NT2/D1 (cell line): ENCODE results near the gene LGALS12.
"Not testable (repeated sequence)": the region's sequence is repeated elsewhere in the genome, so short reads cannot be mapped to it uniquely, and the experiment has no call there.

Source experiments
- DNase-seq: peaks from one replicate; pipeline ENCODE4 v3.0.0-alpha.2; 2011; ENCODE audit warnings: low read depth, low spot score
- H3K27me3 ChIP-seq: 2 replicates; pipeline ENCODE4 v1.6.0; 2011; ENCODE audit warnings: mild to moderate bottlenecking; ENCODE audit not compliant: insufficient read length, insufficient read depth
- H3K36me3 ChIP-seq: 2 replicates; pipeline ENCODE4 v1.6.1; 2011; ENCODE audit warnings: mild to moderate bottlenecking, low read length, mixed read lengths; ENCODE audit not compliant: insufficient read depth, insufficient read length
- H3K4me1 ChIP-seq: 2 replicates; pipeline ENCODE4 v1.5.1; 2011; ENCODE audit not compliant: insufficient read depth, insufficient read length
- H3K4me3 ChIP-seq: 2 replicates; pipeline ENCODE4 v1.5.1; 2011; ENCODE audit warnings: low read depth; ENCODE audit not compliant: insufficient read length
- H3K9ac ChIP-seq: 2 replicates; pipeline ENCODE4 v1.6.0; 2011; ENCODE audit warnings: low read depth; ENCODE audit not compliant: insufficient read length
- H3K9me3 ChIP-seq: 2 replicates; pipeline ENCODE4 v1.5.1; 2011; ENCODE audit warnings: mild to moderate bottlenecking, low read length; ENCODE audit not compliant: insufficient read depth
- SUZ12 ChIP-seq: IDR thresholded peaks from 2 replicates; pipeline ENCODE4 v1.6.1; 2011; ENCODE audit not compliant: insufficient read length, insufficient read depth; ENCODE audit errors: extremely low read depth
- YY1 ChIP-seq: IDR thresholded peaks from 2 replicates; pipeline ENCODE4 v1.6.1; 2011; ENCODE audit not compliant: insufficient read length, insufficient read depth
- ZNF274 ChIP-seq: IDR thresholded peaks from 2 replicates; pipeline ENCODE4 v1.6.1; 2011; ENCODE audit warnings: mild to moderate bottlenecking, low read depth, low read length

LGALS12 gene

DNA sequence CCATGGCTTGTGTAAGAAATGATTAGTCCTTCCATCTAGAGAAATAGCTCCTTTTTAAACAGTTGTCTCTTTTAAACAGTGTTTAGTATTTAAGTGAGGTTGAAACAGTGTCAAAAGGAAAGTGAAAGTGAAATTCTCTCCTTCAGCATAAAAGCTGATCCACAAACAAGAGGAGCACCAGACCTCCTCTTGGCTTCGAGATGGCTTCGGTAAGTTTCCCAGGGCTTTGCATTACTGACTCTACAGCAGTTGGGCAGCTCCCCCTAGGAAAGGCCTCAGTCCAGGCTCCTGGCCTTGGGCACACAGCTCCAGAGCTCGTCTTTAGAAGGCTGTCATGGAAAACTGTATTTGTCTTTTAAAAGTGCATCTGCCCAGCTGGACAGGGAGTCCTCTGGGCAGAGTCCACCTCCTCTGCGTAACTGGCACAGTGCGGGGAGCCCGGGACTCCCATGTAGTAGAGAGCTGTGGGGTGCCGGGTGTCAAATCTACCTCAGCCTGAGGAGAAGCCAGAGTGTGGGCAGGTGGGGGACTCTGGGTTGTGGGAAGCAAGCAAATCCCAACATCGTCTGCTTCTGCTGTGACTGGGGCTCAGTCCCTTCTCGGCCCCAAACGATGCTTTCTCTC, 30.9 kb downstream of the LGALS12 start, which contains the start of gene PLAAT4:
PLAAT4 (plus strand) TSS at position 140 of the 624 bp plus-strand sequence; CDS start at position 201, 61 bp downstream.
- Histone ChIP-seq H3K4me3 (no peak within 1 kb of the TSS), H3K4me1 (peaks cover 5% of the 10 kb centered on the region), H3K9me3 (peaks cover 12% of the 10 kb centered on the region), H3K9ac (no peak within 1 kb of the TSS), H3K36me3 (no peaks in the 10 kb centered on the region), H3K27me3 (no peaks in the 10 kb centered on the region)
- DNase-seq = no peak
- TF ChIP-seq ZNF274 (no peak), SUZ12 (no peak), YY1 (no peak)

GRCh38 chr11:63537293-63538101, 31.6 kb downstream of the LGALS12 start:
- H3K27me3 ChIP-seq = no peaks in the 10 kb centered on the region
- H3K4me1 ChIP-seq = peaks cover 5% of the 10 kb centered on the region
- no peak overlapping the region for H3K9ac ChIP-seq
- TF ChIP-seq YY1 = no peak
- TF ChIP-seq SUZ12 = no peak
- no peak for TF ChIP-seq ZNF274
- no peaks in the 10 kb centered on the region for H3K36me3 ChIP-seq
- peaks cover 5% of the 10 kb centered on the region; the same call in 1 of the 2 replicates for H3K9me3 ChIP-seq
- no peak overlapping the region for H3K4me3 ChIP-seq
- DNase-seq = no peak

DNA sequence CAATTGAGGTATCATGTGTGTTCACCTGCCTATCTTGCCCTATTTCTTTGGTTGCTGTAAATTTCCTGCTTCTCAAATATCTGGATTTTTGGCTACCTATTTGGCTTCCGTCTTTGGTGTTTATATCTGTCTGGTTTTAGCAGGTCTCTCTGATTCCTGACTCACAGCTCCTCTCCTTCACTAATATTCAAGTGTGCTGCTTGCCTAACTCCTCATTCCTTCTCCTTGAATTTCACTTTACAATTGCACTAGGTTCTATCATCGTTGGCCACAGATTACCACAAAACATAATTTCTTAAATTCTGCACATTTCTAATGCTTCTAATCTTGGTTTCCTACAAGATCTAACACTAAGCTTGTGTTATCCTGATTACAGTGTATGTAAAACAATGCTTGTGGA, 36.6 kb downstream of the LGALS12 start:
- H3K9ac ChIP-seq, H3K4me1 ChIP-seq, H3K4me3 ChIP-seq, DNase-seq, H3K9me3 ChIP-seq, H3K36me3 ChIP-seq, H3K27me3 ChIP-seq: not testable (repeated sequence)

DNA sequence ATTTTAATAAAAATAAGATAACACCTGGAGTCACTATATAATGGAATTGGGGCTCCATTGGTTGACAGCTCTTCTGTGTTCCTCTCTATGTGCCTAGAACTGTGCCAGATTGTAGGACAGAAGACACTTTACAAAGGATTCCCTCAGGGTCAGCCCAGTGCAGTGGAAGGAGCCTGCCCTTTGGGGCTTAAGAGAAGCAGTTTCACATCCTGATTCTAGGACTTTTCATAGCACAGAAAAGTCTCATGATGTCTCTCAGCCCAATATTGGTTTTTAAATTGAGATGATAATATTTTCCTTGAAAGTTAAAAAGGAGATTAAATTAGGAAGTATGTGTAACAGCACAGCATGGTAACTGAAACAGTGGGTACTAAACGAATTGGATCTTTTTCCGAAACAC, 37.8 kb downstream of the LGALS12 start:
- Histone ChIP-seq H3K4me1 (no peaks in the 10 kb centered on the region), H3K9ac (no peak overlapping the region), H3K4me3 (no peak overlapping the region), H3K36me3 (no peaks in the 10 kb centered on the region), H3K9me3 (no peaks in the 10 kb centered on the region), H3K27me3 (no peaks in the 10 kb centered on the region)
- TF ChIP-seq ZNF274 (no peak), YY1 (no peak), SUZ12 (no peak)
- no peak for DNase-seq

GRCh38 chr11:63547061-63547460, 41.2 kb downstream of the LGALS12 start:
- no peaks in the 10 kb centered on the region for H3K4me1 ChIP-seq
- TF ChIP-seq ZNF274 (no peak), SUZ12 (no peak), YY1 (no peak)
- no peak overlapping the region for H3K4me3 ChIP-seq
- no peak overlapping the region for H3K9ac ChIP-seq
- no peaks in the 10 kb centered on the region for H3K36me3 ChIP-seq
- H3K9me3 ChIP-seq = no peaks in the 10 kb centered on the region; the same call in 1 of the 2 replicates
- no peak for DNase-seq
- H3K27me3 ChIP-seq = no peaks in the 10 kb centered on the region

GRCh38 chr11:63548178-63548577, 42.3 kb downstream of the LGALS12 start:
- no peak for DNase-seq
- Histone ChIP-seq H3K9ac (no peak overlapping the region), H3K36me3 (no peaks in the 10 kb centered on the region), H3K27me3 (no peaks in the 10 kb centered on the region), H3K4me3 (no peak overlapping the region), H3K4me1 (peaks cover 5% of the 10 kb centered on the region), H3K9me3 (no peaks in the 10 kb centered on the region; the same call in 1 of the 2 replicates)
- TF ChIP-seq YY1 (no peak), SUZ12 (no peak), ZNF274 (no peak)

DNA sequence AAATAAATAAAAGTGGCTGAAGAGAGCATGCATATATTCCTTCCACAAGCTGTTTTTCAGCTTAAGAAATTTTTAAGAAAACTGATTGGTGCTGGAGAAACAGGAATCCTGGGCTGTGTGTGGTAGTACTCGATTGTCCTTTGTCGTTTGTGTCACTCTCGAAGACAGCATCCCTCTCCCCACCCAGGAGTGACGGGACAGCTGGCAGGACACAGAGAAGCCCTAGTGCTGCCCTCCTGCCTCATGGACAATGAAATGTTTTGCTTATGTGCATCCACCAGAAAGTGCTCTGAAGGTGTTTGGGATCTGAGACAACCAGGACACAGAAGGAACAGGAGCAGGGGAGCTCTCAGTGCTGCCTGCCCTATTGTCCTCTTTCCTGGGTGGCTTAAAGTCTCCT, 43.5 kb downstream of the LGALS12 start:
- Histone ChIP-seq H3K36me3 (no peaks in the 10 kb centered on the region), H3K9me3 (no peaks in the 10 kb centered on the region; the same call in 1 of the 2 replicates)

DNA sequence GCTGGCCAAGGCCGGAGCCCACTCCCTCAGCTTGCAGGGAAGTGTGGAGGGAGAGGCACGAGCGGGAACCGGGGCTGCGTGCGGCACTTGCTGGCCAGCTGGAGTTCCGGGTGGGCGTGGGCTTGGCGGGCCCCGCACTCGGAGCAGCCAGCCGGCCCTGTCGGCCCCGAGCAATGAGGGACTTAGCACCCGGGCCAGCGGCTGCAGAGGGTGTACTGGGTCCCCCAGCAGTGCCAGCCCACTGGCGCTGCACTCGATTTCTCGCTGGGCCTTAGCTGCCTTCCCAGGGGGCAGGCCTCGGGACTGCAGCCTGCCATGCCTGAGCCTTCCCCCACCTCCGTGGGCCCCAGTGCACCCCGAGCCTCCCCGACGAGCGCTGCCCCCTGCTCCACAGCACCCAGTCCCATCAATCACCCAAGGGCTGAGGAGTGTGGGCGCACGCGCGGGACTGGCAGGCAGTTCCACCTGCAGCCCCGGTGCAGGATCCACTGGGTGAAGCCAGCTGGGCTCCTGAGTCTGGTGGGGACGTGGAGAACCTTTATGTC, 44.3 kb downstream of the LGALS12 start:
- H3K27me3 ChIP-seq, H3K36me3 ChIP-seq, H3K4me3 ChIP-seq, DNase-seq, H3K9me3 ChIP-seq, H3K4me1 ChIP-seq, H3K9ac ChIP-seq: not testable (repeated sequence)

More for the DNA sequence above, 43.5 kb downstream of the LGALS12 start:
- no peak overlapping the region for H3K9ac ChIP-seq
- peaks cover 9% of the 10 kb centered on the region for H3K4me1 ChIP-seq
- DNase-seq = no peak
- H3K27me3 ChIP-seq = no peaks in the 10 kb centered on the region
- no peak overlapping the region for H3K4me3 ChIP-seq
- no peak for TF ChIP-seq ZNF274
- no peak for TF ChIP-seq SUZ12
- no peak for TF ChIP-seq YY1
